Medulla oblongata (tissue), 1 donor: ENCODE data around the gene SLC48A1.

ENCODE experiments used
- DNase-seq: peaks from one replicate; pipeline ENCODE4 v3.0.0-alpha.2; 2015; ENCODE audit errors: extremely low spot score

SLC48A1 gene

DNA sequence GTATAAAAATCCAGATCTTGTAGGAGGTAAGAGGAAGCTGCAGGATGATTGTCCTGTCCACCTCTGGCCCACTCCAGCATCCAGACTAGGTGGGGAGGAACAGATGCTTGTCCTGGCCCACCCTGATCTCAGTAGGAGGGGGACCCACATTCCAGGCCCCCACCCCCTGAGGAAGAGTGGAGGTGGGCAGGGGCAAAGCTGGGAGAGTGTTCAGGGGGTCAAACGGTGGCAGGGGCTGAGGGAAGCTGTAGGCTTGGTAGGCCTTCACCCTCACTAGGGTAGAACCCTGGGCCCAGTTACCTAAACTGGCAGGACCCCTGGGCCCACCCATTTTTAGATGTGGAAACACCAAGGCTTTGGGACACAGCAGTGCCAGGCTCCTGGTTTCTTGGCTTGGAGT, 4.1 kb downstream of the SLC48A1 start:
- DNase-seq, result no peak

GRCh38 chr12:47777741-47778558, 4.9 kb downstream of the SLC48A1 start:
- peak; percentile 97 for DNase-seq

DNA sequence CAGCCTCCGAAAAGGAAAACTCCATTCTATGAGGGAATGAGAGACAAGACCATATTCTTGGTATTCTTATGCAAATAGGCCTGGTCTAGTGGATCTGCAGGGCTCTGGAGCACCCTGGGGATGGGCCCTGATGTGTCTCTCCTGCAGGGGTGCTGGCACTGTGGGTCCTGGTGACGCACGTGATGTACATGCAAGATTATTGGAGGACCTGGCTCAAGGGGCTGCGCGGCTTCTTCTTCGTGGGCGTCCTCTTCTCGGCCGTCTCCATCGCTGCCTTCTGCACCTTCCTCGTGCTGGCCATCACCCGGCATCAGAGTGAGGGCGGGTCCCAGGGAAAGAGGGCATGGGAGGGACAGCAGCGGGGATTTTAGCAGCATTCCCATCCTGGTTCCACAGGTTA, 5.8 kb downstream of the SLC48A1 start:
- DNase-seq, result peak; percentile 43

DNA sequence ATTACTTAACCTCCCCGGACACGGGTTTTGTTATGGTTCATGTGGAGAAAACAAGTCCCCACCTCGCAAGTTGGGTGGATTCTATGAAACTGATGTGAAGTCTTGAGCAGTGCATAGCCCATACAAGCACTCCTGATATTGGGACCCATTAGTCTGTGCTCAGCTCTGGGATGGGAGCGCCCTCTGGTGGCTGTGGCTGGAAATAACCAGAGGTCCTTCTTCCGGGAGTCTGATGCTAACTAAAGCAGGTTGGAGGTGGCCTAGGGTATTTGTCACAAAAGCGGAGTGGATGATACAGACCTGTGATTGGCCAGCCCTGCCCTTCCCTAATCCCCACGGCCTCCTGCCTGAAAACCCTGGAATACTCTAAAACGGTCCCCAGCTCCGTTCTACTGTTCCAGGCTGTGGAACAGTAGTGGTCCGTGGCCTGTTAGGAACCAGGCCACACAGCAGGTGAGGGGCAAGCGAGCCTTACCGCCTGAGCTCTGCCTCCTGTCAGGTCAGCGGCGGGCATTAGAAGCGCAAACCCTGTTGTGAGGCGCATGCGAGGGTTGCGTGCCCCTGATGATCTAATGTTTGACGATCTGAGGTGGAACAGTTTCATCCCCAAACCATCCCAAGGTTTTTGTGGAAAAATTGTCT, 6.4 kb downstream of the SLC48A1 start:
- DNase-seq, result peak; percentile 96

GRCh38 chr12:47779943-47780504, 7.0 kb downstream of the SLC48A1 start:
- no peak for DNase-seq

- no peak for DNase-seq
Measured at GRCh38 chr12:47781479-47782371, 8.7 kb downstream of the SLC48A1 start.

DNA sequence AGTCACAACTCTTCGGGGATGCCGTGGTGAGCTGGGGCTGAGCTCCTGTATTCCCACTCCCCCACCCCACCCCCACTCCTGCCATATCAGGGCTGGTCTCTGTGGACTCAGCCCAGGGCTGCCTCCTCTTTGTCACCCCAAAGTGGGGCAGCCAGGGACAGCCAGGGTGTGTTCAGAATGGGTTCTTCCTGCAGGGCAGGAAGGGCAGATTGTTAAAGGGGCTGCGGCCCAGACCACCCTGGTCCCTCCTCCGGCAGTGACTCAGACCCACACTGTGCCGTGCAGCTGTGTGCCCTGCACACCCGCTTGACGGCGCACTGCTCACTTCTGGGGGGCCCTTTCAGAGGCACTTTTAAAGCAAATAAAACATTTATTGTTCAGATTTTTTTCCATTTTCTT, 9.3 kb downstream of the SLC48A1 start:
- DNase-seq, result no peak

- DNase-seq, result no peak
Measured at GRCh38 chr12:47783024-47783755, 10.2 kb downstream of the SLC48A1 start.

DNA sequence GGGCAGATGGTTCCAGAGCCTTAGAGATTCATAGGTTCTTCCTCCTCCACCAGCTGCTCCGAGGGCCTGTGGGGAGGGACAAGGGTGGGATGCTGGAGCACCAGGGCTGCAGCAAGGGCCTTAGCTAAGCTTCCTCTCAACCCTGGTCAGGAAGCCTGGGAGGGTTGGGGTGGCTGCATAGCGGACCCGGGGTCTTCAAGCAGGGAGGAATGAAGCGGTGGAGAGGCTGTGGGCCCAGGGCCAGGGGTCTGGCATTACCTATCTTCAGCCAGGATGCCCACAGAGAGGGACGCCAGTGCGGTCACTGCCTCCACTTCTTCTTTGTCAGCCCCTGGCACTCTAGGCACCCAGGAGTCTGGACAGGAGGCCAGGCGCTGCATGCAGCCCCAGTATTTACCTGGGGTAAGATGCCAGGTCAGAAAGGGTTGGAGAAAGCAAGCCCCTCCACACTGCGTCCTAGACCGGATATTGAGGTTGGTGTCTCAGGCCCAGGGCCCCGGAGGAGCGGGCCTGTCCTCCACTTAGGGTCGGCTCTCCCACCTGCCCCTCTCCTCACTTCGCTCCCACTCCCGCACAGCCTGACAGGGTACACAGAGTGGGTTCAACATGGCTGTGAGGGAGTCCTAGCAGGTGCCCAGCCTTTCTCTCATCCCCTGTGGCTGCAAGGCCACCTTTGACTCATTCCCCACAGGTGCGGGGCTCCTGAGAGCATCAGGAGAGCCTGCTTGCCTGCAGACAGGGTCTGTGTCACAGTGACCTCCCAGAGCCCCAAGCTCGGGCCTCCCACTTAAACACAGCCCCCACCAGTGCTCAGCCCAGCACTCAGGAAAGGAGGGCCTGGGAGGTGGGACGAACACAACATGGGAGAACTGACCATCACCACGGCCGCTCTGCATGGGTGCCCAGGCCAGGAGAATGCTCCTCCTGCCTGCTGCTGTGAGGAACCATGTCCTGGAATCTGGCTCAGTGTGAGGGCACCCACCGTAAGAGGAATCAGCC, 11.1 kb downstream of the SLC48A1 start:
- no peak for DNase-seq

DNA sequence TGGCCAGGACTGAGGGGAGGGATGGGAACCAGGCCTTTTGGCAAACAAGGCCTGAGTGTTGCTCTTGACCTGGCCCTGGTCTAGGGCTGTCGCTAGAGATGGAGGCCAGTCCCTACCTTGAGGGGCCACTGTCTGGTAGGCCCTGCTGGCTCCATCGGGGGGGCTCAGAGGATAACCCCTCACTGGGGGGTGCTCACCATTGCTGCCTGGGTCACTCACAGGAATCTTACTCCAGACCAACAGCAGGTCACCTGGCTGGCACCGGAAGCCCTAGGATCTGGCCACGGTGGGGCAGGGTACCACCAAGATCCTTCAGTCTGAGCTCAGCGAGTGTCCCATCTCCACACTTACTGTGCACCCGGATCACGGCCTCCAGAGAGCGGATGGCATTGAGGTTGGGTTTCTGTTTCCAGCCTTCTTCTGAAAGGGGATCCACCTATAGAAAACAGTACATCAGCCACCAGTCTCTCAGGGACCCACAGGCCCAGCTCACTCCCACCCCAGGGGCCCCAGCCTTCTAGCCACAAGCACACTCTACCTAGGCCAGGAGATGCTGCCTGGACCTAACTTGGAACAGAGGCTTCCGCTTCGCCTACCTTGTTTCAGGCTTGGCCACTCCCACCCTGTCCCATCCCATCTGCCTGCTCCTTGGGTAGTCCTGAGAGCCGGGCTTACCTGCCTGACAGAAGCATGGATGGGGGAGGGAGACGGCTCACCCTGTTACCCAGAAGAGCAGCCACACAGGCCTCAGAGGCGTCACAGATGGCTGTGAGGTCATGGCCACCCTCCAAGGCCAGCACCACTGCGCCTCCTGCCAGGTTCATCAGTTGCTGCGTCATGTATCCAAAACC, 12.2 kb downstream of the SLC48A1 start:
- DNase-seq, result peak; percentile 1

DNA sequence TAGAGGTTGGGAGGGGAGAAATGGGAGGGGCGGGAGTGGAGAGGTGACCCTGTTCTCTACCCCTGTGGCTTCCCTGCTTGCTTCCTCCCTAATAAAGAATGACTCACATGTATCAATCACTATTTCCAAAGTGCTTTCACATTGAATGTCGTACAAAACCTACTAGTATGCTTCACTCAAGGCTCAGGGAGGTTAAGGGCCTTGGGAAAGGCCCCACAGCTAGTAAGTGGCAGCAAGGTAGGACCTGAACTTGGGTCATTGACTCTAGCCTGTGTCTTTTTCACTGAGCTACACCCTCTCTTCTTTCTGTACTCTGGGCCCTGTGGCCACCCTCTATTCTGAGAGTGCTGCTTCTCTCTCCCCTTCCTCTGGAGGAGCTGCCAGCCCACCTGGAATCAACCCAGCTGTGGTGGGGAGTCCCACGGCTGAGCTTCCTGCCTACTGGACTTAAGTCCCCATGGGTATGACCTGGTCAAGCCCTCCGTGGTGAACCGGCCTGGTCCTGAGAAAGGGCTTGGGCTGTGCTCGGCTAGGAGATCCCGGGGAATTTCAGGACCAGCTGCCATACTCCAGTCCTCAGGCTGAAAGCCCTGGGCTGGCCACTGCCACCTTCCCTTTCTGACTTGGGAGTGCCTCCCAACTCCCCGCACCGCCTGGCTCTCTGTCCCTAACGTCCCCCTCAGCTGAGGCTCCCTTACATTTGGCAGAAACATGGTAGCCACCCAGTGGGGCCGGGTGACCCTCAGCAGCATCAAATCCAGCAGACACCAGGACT, 13.0 kb downstream of the SLC48A1 start:
- DNase-seq, result no peak

DNA sequence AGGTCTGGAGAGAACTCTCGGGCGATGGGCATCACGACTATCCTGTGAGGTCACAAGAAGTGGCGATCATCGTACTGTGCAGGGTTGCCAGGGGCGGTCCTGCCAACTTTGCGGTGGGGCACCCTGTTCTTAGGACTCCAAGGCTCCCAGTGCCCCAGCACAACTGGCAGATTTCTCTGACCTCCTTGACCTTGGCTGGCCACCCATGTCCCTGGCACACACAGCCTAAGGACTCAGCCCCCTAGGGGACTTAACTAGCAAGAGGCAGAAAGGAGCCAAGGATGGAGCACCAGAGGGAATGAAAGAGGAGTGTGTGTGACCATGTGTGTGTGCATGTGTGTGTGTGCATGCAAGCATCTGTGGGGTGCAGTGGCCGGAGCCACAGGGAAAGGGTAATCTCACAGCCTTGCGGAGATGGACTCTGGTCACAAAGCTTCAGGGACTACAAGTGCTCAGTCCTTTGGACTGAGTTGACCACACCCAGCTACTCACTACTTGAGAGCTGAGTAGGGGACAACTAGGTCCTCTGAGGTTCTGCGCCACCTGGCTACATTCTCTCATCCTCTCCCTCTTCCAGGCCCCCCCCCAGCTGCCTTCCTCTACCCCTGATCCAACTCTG, 13.7 kb downstream of the SLC48A1 start:
- peak; percentile 4 for DNase-seq

- DNase-seq, result no peak
Measured at GRCh38 chr12:47787596-47788319, 14.7 kb downstream of the SLC48A1 start.

GRCh38 chr12:47789141-47789540, 16.1 kb downstream of the SLC48A1 start:
- DNase-seq, result no peak

DNA sequence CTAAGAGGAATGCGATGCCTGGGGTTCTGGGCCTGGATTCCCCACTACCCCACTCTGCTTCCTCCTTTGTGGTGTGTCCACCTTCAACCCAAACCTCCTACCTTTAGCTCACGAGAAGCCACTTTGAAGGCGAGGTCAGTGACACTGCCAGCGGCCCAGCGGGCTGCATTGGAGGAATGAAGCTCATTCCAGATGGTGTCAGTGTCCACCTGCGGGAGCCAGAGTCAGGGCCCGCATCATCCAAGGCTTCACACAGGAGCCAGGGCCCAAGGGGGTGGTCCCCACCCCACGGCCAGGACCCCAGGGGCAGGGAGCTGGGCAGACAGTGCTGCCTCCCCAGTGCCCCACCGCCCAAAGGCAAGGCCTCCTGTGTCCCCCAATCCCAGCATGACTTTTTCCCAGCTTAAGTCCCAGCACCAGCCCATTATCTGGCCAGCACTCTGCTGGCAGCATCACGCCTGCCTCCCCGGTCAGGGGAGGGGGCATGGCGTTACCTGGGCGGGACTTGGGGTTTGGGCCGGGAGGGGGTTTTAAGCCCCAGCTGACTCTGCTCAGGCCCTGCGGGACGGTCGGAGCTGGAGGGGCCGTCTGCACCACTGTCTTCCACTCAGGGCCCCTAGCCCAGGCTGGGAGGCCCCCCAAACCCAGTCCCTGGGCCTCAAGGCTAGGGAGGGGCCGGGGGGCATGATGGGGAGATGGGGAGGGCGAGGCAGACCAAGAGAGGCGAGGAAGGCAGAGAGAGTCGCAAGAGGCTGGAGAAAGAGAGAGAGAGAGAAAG, 16.9 kb downstream of the SLC48A1 start:
- no peak for DNase-seq

DNA sequence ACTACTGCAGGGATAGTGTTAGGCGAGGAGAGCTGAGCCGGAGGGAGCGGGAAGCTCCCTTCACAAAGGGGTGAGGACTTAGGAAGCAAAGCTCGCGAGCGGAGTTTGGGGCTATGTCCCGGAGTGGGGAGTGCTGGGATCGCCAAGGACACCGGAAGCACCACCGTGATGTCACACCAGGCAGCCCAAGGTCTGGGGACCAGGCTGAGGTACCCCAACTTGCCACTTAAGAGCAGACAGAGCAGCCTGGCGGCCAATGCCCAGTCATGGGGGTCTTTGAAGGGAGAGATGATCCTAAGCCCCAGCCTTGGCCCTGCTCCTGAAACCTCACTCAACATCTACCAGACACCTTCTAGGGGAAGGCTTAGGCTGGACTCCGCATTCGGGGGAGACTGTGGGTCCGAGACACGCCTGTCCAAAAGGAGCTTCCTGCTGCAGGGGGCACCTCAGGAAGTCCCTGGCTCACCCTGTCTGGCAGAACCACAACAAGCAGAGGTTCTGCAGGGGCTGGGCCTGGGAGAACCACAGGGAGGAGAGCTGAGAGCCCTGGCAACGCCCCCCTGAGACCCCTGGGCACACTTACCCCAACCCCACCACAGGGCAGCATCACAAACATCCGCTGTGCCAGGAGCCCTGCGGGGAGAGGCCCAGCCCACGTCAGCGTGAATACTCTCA, 17.8 kb downstream of the SLC48A1 start:
- DNase-seq, result no peak
